Astrocyte (in vitro differentiated cells and primary cell): Measurements from ENCODE around the gene GNS. TPM values are rescaled to one million over a fixed set of nuclear protein-coding genes. Genes with fewer than 3 reads are reported as not detected.

Experiments
- DNase-seq: peaks from one replicate; pipeline ENCODE4 v3.0.0-alpha.2; 2010; ENCODE audit warnings: low read depth
- FAIRE-seq: peaks from 2 replicates; lab custom pipeline; 2011; peaks lifted over from hg19 to GRCh38; lab: Jason Lieb, UNC
- H2AFZ ChIP-seq: 2 replicates; pipeline ENCODE4 v1.6.0; 2012; ENCODE audit warnings: low read depth, low read length, inconsistent platforms
- H3K27ac ChIP-seq: 2 replicates; pipeline ENCODE4 v1.5.1; 2011; ENCODE audit warnings: low read depth, low read length, inconsistent platforms
- H3K27me3 ChIP-seq: 2 replicates; pipeline ENCODE4 v1.6.0; 2011; ENCODE audit warnings: low read length, inconsistent platforms; ENCODE audit not compliant: insufficient read depth
- H3K36me3 ChIP-seq: 2 replicates; pipeline ENCODE4 v1.5.1; 2011; ENCODE audit warnings: low read length, inconsistent platforms; ENCODE audit not compliant: insufficient read depth
- H3K4me1 ChIP-seq: 2 replicates; pipeline ENCODE4 v1.5.1; 2011; ENCODE audit warnings: low read length, inconsistent platforms; ENCODE audit not compliant: insufficient read depth
- H3K4me2 ChIP-seq: 2 replicates; pipeline ENCODE4 v1.6.0; 2012; ENCODE audit warnings: low read length, inconsistent platforms
- H3K4me3 ChIP-seq: 2 replicates; pipeline ENCODE4 v1.5.1; 2011; ENCODE audit warnings: low read depth, mild to moderate bottlenecking, low read length, inconsistent platforms; ENCODE audit not compliant: insufficient read depth
- H3K79me2 ChIP-seq: 2 replicates; pipeline ENCODE4 v1.6.0; 2012; ENCODE audit warnings: mild to moderate bottlenecking, low read length, inconsistent platforms; ENCODE audit not compliant: insufficient read depth
- H3K9ac ChIP-seq: 2 replicates; pipeline ENCODE4 v1.6.0; 2012; ENCODE audit warnings: mild to moderate bottlenecking, low read length, inconsistent platforms
- H3K9me3 ChIP-seq: 2 replicates; pipeline ENCODE4 v1.5.1; 2012; ENCODE audit warnings: low read depth, mild to moderate bottlenecking, low read length, inconsistent platforms; ENCODE audit not compliant: insufficient read depth
- H4K20me1 ChIP-seq: 2 replicates; pipeline ENCODE4 v1.6.0; 2012; ENCODE audit warnings: low read length, inconsistent platforms; ENCODE audit not compliant: insufficient read depth
- H3K27ac Mint-ChIP-seq: one replicate; pipeline ENCODE4 v1.8.0; 2021; ENCODE audit warnings: mild to moderate bottlenecking, mixed read lengths; ENCODE audit not compliant: unreplicated experiment
- H3K27me3 Mint-ChIP-seq: one replicate; pipeline ENCODE4 v1.8.0; 2021; ENCODE audit warnings: low read depth, mixed read lengths; ENCODE audit not compliant: unreplicated experiment
- H3K36me3 Mint-ChIP-seq: one replicate; pipeline ENCODE4 v1.8.0; 2021; ENCODE audit warnings: low read depth, mixed read lengths; ENCODE audit not compliant: unreplicated experiment
- H3K4me1 Mint-ChIP-seq: one replicate; pipeline ENCODE4 v1.8.0; 2021; ENCODE audit warnings: low read depth, mixed read lengths; ENCODE audit not compliant: unreplicated experiment
- H3K4me3 Mint-ChIP-seq: one replicate; pipeline ENCODE4 v1.8.0; 2021; ENCODE audit warnings: mild to moderate bottlenecking, moderate library complexity, mixed read lengths; ENCODE audit not compliant: unreplicated experiment
- H3K9me3 Mint-ChIP-seq: one replicate; pipeline ENCODE4 v1.8.0; 2021; ENCODE audit warnings: mild to moderate bottlenecking, mixed read lengths; ENCODE audit not compliant: unreplicated experiment
- EZH2 ChIP-seq: IDR thresholded peaks from 2 replicates; pipeline ENCODE4 v1.6.1; 2012; ENCODE audit warnings: mild to moderate bottlenecking, low read length, inconsistent platforms; ENCODE audit not compliant: insufficient read depth
- total RNA-seq: library from RNA; stranded (reverse); gene quantifications from 2 replicates; pipeline ENCODE4 v1.2.1, GENCODE V29; 2021
- TF ChIP-seq, protein P1 (sequence below): IDR thresholded peaks from 2 replicates; pipeline ENCODE4 v1.5.1; 2011; ENCODE audit warnings: low read depth, mild to moderate bottlenecking, inconsistent platforms, low read length, moderate library complexity; ENCODE audit not compliant: insufficient read depth

GNS gene
- total RNA-seq, 1 donor from 2014 or later: 109 TPM

GRCh38 chr12:64695550-64695949 lies 63.7 kb downstream of the GNS start:
- no peak overlapping the region for H3K9ac ChIP-seq
- no peaks in the 10 kb centered on the region for H3K36me3 ChIP-seq
- no peak overlapping the region for H3K4me3 Mint-ChIP-seq
- FAIRE-seq (no peak), DNase-seq (no peak)
- H3K4me1 ChIP-seq: no peaks in the 10 kb centered on the region
- TF ChIP-seq, protein P1, sequence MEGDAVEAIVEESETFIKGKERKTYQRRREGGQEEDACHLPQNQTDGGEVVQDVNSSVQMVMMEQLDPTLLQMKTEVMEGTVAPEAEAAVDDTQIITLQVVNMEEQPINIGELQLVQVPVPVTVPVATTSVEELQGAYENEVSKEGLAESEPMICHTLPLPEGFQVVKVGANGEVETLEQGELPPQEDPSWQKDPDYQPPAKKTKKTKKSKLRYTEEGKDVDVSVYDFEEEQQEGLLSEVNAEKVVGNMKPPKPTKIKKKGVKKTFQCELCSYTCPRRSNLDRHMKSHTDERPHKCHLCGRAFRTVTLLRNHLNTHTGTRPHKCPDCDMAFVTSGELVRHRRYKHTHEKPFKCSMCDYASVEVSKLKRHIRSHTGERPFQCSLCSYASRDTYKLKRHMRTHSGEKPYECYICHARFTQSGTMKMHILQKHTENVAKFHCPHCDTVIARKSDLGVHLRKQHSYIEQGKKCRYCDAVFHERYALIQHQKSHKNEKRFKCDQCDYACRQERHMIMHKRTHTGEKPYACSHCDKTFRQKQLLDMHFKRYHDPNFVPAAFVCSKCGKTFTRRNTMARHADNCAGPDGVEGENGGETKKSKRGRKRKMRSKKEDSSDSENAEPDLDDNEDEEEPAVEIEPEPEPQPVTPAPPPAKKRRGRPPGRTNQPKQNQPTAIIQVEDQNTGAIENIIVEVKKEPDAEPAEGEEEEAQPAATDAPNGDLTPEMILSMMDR: no peak
- TF ChIP-seq EZH2: no peak
- no peaks in the 10 kb centered on the region for H4K20me1 ChIP-seq
- H3K9me3 Mint-ChIP-seq: no peaks in the 10 kb centered on the region
- H3K27ac ChIP-seq: no peak overlapping the region
- H3K27me3 ChIP-seq: no peaks in the 10 kb centered on the region
- no peaks in the 10 kb centered on the region for H3K27me3 Mint-ChIP-seq
- H3K9me3 ChIP-seq: no peaks in the 10 kb centered on the region
- H3K4me1 Mint-ChIP-seq: peaks cover 10% of the 10 kb centered on the region
- no peak overlapping the region for H3K27ac Mint-ChIP-seq
- no peaks in the 10 kb centered on the region for H3K36me3 Mint-ChIP-seq
- no peaks in the 10 kb centered on the region for H3K79me2 ChIP-seq
- no peak overlapping the region for H2AFZ ChIP-seq
- no peak overlapping the region for H3K4me3 ChIP-seq
- no peak overlapping the region for H3K4me2 ChIP-seq

GRCh38 chr12:64694130-64695040 lies 64.8 kb downstream of the GNS start:
- DNase-seq: no peak
- H3K4me2 ChIP-seq: no peak overlapping the region

More at GRCh38 chr12:64694130-64695040, 64.8 kb downstream of the GNS start:
- no peaks in the 10 kb centered on the region for H3K27me3 ChIP-seq
- no peaks in the 10 kb centered on the region for H3K79me2 ChIP-seq
- H3K9me3 ChIP-seq: no peaks in the 10 kb centered on the region
- H3K9me3 Mint-ChIP-seq: no peaks in the 10 kb centered on the region
- H3K4me3 Mint-ChIP-seq: no peak overlapping the region
- no peaks in the 10 kb centered on the region for H3K36me3 ChIP-seq
- H3K4me1 Mint-ChIP-seq: peaks cover 10% of the 10 kb centered on the region
- no peak overlapping the region for H3K4me3 ChIP-seq
- no peak overlapping the region for H3K27ac Mint-ChIP-seq
- FAIRE-seq: no peak
- no peak overlapping the region for H3K9ac ChIP-seq
- H2AFZ ChIP-seq: no peak overlapping the region
- no peaks in the 10 kb centered on the region for H4K20me1 ChIP-seq
- no peaks in the 10 kb centered on the region for H3K27me3 Mint-ChIP-seq
- H3K4me1 ChIP-seq: no peaks in the 10 kb centered on the region
- TF ChIP-seq, protein P1: no peak
- TF ChIP-seq EZH2: no peak
- H3K36me3 Mint-ChIP-seq: no peaks in the 10 kb centered on the region
- no peak overlapping the region for H3K27ac ChIP-seq
